OCI-M2 (cell line): ENCODE data around the gene SLC22A6.

Source experiments
- DNase-seq: peaks from one replicate; lab custom pipeline; 2025; ENCODE audit not compliant: unreplicated experiment; lab: John Stamatoyannopoulos, UW

The SLC22A6 gene

GRCh38 chr11:62931499-62932278, 53.1 kb downstream of the SLC22A6 start:
- DNase-seq, result no peak

GRCh38 chr11:62930666-62931065, 54.1 kb downstream of the SLC22A6 start:
- DNase-seq, result no peak

GRCh38 chr11:62930157-62930556, 54.6 kb downstream of the SLC22A6 start:
- no peak for DNase-seq

GRCh38 chr11:62928011-62928410, 56.8 kb downstream of the SLC22A6 start:
- no peak for DNase-seq

- DNase-seq, result no peak
Measured at GRCh38 chr11:62926680-62927455, 57.9 kb downstream of the SLC22A6 start.
